HG02623 (cell line): ENCODE results near the gene CHCHD6.
"Not testable (repeated sequence)": the region's sequence is repeated elsewhere in the genome, so short reads cannot be mapped to it uniquely, and the experiment has no call there.

Experiments used
- ATAC-seq: cut with Tn5 transposase; IDR thresholded peaks from one replicate; pipeline ENCODE4 v1.9.1; 2021; ENCODE audit warnings: moderate library complexity; ENCODE audit not compliant: unreplicated experiment

CHCHD6 gene

DNA sequence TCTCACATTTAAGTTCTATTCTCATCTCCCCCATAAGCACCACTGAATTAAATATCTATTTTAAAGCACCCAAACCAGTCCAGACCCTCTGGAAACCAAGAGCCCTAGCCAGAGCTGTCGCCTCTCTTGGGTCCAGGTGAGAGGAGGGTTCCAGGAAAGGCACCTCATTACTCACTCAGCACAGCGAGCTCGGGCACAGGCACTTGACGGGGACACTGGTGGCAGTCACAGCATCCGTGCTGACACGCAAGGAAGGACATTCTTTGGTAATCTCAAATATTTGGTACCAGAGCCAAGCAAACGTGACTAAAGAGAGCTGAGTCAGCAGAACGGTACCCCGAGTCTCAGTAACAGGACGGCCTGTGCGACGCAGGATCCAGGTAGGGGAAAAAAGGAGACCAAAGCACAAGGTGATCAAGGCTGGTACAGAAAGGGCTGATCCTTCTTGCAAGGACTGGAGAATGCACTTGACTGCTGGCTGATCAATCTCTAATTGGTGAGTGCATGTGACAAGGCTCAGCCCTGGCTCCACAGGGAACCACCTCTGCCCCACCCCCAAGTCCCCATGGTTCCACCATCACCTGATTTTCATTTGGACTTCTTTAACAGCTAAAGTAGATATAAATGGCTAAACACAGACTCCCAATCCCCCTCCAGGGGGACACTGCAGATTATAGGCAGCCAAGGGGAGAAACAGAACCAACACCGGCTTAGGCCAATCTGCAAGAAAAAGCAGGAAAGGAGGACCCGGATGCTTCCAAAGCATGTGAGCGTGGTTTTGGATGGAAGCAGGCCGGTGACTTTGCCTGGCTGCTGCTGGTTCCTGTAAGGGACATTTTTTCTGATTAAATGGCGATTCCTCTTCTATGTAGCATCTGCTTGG, 61.4 kb downstream of the CHCHD6 start:
- no peak for ATAC-seq

DNA sequence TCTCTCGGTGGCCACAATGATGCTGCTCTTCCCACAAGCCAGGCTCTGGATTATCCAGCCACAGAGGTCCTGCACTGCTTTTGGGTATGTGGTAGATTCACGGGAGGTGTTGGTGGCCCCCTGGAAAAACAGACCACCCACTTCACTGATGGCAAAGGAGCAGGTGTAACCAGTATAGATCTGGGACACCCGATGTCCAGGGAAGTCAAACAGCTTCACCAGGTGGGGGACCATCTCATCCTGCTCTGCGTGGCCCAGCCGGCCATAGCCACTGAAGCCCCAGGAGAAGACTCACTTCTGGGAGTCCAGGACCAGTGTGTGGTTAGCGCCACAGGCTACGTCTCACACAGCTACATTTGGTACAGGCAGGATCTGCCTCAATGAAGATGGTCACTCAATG, 62.6 kb downstream of the CHCHD6 start:
- ATAC-seq: no peak

DNA sequence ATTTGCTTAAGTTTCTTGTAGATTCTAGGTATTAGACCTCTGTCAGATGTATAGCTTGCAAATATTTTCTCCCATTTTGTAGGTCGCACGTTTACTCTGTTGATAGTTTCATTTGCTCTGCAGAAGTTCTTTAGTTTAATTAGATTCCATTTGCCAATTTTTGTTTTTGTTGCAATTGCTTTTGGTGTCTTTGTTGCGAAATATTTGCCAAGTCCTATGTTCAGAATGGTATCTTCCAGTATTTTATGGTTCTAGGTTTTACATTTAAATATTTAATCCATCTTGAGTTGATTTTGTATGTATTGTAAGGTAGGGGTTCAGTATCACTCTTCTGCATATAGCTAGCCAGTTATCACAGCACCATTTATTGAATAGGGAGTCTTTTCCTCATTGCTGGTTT, 64.9 kb downstream of the CHCHD6 start:
- ATAC-seq: no peak

DNA sequence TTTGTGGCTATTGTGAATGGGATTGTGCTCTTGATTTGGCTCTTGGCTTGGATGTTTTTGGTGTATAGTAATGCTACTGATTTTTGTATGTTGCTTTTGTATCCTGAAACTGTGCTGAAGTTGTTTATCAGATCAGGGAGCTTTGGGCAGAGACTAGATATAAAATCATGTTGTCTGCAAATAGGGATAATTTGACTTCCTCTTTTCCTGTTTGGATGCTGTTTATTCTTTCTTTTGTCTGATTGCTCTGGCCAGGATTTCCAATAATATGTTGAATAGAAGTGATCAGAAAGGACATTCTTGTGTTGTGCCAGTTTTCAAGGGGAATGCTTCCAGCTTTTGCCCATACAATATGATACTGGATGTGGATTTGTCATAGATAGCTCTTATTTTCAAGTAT, 66.1 kb downstream of the CHCHD6 start:
- ATAC-seq: no peak

DNA sequence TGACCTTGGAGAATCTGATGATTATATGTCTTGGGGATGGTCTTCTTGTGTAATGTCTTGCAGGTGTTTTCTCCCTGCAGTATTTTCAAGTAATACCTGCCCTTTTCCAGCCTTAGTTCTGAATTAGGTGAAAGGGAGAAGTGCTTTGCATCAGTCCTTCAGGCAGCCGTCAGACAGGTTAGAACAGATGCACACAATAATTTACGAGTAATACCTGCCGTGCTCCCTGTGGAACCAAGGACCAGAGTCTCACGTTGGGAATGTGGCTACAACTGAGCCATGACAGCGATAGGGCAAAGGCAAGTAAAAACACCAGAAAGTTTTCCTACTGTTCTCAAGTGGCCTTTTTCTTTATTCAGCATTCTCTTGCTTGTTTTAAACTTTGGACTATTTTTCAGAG, 69.1 kb downstream of the CHCHD6 start:
- no peak for ATAC-seq

DNA sequence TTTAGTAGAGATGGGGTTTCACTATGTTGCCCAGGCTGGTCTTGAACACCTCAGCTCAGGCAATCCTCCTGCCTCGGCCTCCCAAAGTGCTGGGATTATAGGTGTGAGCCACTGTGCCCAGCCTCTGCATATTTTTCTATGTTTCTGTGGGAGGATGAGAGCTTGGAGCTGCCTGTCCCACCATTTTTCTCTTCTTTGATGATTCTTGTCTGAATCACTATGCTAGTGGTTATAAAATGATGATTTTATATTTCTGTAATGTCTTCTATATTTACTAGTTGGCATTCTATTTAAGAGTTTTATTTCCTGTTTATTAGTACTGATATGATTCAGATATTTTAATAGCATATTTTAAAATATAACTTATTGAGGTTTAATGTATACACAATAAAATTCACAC, 69.7 kb downstream of the CHCHD6 start:
- ATAC-seq: no peak

DNA sequence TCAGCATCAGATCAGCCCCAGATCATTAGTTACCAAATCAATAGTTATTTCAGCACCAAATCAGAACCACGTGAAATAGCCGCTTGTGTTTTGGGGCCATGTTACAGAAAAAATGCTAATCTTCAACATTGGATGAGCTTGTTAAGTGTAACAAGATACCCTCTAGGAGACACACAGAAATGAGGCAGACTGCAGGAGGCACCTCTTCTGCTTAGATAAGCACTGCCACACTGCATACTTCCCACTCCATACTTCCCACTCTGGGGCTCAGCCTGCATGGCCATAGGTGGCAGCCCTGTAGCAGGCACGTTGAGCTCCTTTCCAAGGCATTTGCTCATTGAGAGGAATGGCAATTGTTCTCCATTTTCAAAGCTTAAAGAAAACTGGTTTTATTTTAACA, 73.3 kb downstream of the CHCHD6 start:
- ATAC-seq: no peak

DNA sequence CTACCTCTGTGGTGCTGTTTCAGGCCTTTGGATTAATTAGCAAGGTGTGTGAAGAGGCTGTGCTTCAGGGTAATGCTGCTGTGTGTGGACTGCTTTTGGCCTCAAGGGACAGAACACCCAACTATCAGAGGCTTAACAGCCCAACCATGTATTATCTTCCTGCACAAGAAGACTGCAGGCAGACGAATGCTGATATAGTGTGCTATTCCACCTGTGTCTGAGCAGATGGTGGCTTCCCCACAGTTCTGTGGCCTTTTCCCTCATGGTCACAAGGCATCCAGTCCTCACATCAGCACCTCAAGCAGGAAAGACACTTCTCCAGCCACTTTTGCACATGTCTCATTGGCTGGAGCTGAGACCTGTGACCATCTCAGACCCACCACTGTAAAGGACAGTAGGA, 76.6 kb downstream of the CHCHD6 start:
- ATAC-seq: no peak

DNA sequence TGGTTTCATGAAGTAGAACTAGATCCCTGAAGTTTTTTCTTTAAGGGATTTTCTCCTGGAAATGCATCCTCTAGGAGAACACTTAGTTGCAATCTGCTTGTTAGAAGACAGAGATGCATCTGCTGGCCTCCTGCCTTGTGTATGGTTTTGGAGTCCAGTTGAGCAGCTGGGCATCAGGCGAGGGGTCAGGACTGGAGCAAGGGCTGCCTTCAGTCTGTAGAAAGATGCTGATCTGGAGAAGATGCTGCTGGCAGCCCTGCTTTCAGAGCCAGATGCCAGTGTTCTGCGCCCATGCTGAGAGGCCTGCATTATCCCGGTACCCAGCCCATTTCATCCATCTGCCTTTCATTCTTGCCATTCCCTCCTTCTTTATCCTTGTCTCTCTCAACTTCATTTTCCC, 77.4 kb downstream of the CHCHD6 start:
- no peak for ATAC-seq

DNA sequence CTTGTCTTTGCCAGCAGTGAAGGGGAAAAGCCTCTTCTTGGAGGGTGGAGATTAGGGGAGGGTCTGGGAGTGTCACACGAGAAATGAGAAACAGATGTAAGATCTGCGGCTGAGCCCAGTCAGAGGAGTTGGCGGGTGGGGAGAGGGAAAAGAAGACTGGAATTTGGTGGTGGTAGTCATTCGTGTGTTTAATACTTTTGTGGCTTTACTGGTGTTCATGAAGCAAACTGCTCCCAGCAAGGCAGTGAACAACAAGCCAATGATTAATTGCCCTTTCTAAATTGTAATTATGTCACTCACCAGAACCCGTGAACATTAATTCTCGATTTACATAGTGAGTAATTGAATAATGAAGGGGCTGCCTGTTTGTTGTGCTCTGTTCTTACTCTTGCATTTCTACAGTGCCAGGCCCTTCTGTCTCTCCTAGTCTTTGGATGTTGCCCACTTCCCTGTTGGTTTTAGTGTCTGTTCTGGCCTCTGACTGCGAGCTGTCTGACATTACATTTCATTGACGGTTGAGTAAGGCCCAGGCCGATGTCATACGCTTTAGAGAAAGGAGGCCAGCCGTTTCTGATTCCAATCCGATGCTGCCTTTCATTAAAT, 78.0 kb downstream of the CHCHD6 start:
- ATAC-seq: no peak

DNA sequence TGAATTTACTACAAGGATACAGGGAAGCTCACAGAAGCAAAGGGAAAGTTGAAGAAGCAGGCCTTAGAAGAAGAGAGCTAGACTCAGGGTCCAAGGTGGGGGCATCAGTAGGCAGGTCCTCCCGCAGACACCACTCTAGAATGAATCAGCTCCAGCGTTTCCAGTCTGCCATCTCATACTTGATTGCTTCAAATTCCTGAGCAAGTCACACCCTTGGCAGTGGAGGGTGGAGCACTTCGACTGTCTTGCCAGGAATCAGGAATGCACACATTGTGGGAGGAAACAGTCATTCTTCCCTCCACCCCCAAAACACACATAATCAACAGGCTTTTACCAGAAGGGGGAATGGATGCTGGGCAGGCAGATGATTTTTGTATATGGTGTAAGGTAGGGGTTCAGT, 78.5 kb downstream of the CHCHD6 start:
- ATAC-seq: no peak

DNA sequence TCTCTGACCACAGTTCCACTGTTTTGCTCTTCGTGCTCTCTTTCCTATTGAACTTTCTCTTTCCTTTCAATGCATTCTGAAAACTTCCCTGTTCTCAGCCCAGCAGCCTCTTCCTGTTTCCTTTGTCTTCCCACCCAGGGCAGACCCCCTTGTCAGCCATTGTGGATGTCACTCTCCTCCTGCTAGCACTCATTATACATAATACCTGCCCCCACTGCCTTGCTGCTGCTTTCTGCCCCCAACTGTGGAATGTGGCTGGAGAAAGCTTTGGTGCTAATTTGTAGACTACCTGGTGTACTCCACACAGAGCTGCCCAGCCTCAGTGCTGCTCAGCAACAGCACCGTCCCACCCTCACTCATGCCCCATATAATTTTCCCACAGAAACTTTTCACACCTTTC, 80.2 kb downstream of the CHCHD6 start:
- ATAC-seq: no peak

DNA sequence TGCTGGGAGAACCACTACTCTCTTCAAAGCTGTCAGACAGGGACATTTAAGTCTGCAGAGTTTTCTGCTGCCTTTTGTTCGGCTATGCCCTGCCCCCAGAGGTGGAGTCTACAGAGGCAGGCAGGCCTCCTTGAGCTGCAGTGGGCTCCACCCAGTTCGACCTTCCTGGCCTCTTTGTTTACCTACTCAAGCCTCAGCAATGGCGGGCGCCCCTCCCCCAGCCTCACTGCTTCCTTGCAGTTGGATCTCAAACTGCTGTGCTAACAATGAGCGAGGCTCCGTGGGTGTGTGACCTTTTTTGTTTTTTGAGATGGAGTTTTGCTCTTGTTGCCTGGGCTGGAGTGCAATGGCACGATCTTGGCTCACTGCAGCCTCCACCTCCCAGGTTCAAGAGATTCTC, 87.3 kb downstream of the CHCHD6 start:
- ATAC-seq: not testable (repeated sequence)

DNA sequence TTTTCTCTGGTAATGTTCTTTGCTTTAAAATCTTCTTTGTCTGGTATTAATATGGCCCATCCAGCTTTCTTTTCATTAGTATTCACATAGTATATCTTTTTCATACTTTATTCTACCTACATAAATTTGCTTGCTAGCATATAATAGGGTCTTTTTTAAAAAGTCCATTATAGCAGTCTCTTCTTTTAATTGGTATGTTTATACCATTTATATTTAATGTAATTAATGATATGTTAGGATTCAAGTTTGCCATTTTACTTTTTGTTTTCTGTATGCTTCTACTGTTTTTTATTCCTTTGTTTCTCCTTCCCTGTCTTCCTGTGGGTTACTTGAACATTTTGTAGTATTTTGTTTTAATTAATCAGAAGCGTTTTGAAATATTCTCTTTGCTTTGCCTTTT, 89.0 kb downstream of the CHCHD6 start:
- ATAC-seq: no peak

DNA sequence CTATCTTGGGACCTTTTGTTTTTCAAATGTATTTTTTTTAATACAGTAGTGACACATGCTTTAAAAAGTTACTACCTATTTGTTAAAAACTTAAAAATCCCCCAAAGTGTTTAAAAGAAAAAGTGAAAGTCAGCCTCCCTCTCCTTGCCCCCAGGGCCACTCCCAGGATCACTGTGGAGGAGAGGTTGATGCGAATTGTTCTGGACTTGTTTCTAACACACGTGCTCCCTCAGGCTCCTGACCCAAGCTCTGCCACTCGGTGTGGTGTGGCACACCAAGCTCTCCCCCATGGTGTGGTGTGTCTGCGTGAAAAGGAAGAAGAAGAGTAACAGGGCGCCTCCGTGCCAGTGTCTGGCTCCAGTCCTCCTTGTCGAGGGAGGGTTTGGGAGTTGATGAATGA, 93.5 kb downstream of the CHCHD6 start:
- ATAC-seq: no peak

DNA sequence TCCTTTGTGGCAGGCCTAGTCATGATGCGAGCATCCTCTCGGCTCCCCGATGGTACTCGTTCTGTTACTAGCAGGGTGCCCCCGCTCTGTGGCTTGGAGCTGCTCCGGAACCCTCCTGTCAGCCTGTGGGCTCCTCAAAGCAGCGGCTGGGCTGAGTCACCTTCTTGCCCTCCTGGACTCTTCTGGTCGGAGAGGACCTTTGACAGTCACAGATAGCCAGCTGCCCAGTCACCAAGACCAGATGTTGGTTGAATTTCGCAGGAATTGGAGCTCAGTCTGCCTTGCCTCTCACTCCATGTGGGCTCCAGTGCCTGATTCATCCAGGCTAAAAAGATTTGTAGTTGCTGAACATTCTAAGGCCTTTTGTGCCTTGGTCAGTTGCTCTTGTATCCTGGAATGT, 94.5 kb downstream of the CHCHD6 start:
- no peak for ATAC-seq

DNA sequence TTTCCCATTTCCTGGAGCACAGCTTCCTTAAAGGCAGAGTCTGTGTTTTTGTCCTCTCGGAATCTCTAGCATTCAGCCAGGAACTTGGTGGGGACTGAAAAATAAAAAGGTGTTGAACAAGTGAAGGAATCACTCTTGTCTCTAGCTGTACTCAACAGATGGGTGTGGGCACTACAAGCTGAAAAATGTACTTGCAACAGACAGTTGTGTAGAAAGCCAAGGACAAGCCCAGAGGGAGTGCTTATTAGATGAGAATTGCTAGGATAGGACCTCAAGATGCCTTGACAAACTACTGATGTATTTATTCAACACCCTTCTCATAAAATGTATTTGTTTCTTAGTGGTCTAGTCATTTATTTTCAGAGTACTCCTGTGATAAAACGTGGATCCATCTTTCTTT, 95.1 kb downstream of the CHCHD6 start:
- no peak for ATAC-seq

DNA sequence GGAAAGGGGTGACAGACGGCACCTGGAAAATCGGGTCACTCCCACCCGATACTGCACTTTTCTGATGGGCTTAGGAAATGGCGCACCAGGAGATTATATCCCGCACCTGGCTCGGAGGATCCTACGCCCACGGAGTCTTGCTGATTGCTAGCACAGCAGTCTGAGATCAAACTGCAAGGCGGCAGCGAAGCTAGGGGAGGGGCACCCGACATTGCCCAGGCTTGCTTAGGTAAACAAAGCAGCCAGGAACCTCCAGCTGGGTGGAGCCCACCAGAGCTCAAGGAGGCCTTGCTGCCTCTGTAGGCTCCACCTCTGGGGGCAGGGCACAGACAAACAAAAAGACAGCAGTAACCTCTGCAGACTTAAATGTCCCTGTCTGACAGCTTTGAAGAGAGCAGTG, 97.3 kb downstream of the CHCHD6 start:
- not testable (repeated sequence) for ATAC-seq

DNA sequence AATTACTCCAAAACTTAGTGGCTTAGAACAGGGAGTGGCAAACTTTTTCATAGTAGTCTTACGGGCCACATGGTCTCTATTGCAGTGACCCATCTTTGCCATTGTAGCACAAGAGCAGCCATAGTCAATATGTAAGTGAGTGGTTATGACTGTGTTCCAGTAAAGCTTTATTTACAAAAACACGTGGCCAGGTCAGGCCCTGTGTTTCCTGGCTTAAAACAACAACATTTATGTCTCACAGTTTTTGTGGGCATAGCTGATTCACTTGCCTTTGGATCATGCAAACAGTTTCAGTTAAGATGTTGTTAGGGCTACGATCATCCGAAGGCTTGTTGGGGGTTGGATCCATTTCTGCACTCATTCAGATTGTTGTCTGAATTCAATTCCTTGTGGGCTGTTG, 103.8 kb downstream of the CHCHD6 start:
- no peak for ATAC-seq

DNA sequence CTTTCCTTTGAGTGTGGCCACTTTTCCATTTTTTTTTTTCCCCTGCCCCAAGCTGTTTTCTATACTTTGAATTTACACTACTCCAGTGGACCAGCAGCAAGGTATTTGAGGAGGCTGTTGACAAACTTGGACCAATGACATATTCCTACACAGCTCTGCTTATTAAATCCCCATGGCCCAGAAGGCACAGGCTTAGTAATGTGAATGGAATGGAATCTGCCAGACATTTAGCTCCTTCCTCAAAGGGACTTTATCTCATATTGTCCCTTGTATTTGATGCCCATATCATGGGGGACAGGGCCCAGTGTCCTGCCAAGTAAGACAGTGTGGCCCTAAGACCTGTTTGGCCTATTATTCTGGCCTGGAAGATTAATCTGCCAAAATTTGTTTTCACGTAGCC, 107.5 kb downstream of the CHCHD6 start:
- ATAC-seq: no peak

DNA sequence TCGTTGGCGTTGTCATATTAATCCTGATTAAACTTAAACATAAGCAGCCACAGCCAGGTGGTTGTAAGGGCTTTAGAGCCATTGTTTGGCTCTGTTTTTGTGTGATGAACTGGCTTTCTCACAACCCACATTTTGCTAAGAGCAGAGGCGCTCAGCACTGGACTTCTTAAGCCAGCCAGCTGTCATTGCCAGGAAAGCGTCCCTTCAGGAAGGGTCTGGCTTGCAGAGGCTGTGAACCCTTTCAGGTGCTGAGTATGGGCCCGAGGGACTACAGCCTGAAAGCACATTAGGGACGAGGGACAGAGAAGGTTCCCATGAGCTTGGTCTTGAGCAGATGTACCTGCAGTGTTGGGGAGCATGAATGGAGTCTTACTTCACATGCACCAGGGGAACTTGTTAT, 112.3 kb downstream of the CHCHD6 start:
- no peak for ATAC-seq

DNA sequence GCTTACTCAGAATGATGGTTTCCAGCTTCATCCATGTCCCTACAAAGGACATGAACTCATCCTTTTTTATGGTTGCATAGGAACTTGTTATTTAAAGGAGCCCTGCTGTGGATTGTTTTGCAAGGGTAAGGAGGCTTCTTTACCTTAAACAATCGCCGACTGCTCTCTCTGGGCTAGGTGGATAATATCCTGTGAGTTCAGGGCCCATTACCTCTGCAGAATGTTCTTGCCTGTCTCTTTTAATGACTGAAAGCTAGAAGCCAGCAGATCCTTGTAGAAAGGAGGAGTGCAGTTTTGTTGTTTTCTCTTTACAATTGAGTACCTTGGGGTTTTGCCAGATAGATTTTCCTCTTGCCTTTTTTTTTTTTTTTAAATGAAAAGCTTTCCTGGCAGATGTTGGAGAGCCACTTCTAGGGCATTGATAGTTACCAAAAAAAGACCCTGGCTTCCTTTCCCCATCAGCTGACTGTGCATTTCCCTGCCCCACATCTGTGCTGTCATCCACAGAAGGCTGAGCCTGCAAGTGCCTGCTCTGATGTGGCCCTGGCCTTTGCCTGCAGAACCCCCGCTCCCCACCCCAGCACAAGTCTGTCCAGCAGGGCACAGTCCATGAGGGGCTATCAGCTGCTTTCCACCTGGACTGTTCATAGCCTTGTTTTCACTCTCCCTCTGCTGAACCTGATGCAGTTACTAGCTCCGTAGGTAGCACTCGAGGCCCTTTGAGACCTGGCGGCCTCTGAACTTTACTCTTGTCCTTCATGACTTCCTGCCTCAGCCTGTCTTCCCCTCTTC, 113.1 kb downstream of the CHCHD6 start:
- no peak for ATAC-seq
